HCT116 (cell line): ENCODE measurements around the gene MAPKAP1. TPM values are rescaled to one million over a fixed set of nuclear protein-coding genes. Genes with fewer than 3 reads are reported as not detected.

Experiments
- ATAC-seq: fragments of 200-7000 bp; cut with Tn5 transposase; 2 replicates; pipeline ENCODE4 v1.9.1; 2020; ENCODE audit warnings: mild to moderate bottlenecking, moderate library complexity
- BruUV-seq: library from RNA; stranded (reverse); fragments of 400-500 nt; replicated peaks from 2 replicates; lab custom pipeline; 2021; lab: Mats Ljungman, UMichigan
- CTCF ChIA-PET: fragments of 300-600 bp; sonication (Branson Sonifier 250); formaldehyde crosslinking; loops from one replicate; lab custom pipeline; 2021; ENCODE audit warnings: antibody characterized with exemption; lab: Charles Lee
- POLR2A ChIA-PET: fragments of 300-600, 350-600 bp; sonication (Branson Sonifier 250); formaldehyde crosslinking; loops from one replicate; lab custom pipeline; 2021; ENCODE audit warnings: antibody characterized with exemption; lab: Charles Lee
- RAD21 ChIA-PET, 2 experiments: fragments of 300-600 bp; sonication (Branson Sonifier 250); formaldehyde crosslinking; loops; one replicate each; lab custom pipeline; 2023; ENCODE audit warnings: low total read pairs in 2 of 2; ENCODE audit not compliant: uncharacterized antibody in 2 of 2, unreplicated experiment in 2 of 2, low non-redundant PET in 1 of 2; lab: Charles Lee
- DNase-seq: peaks from one replicate; pipeline ENCODE4 v3.0.0-alpha.2; 2010; ENCODE audit warnings: low read depth, low spot score
- H2AFZ ChIP-seq: fragments of 200-600 bp; shearing (Covaris generic), sonication (generic); 2 replicates; pipeline ENCODE4 v1.6.1; 2017; ENCODE audit warnings: low read depth, mixed run types, mixed read lengths, antibody characterized with exemption, low read length; ENCODE audit not compliant: poor library complexity, severe bottlenecking
- H3K27ac ChIP-seq: 2 replicates; pipeline ENCODE4 v1.5.1; 2012; ENCODE audit warnings: low read depth, low read length
- H3K27me3 ChIP-seq: fragments of 200-600 bp; sonication (generic); 2 replicates; pipeline ENCODE4 v1.6.1; 2016; ENCODE audit warnings: mixed run types, low read length, mixed read lengths; ENCODE audit not compliant: insufficient read depth
- H3K36me3 ChIP-seq, 2 experiments: fragments of 200-500 bp in 1 of 2; fragments of 200-600 bp in 1 of 2; sonication (Bioruptor generic) in 1 of 2; sonication (generic) in 1 of 2; 2 replicates each; pipeline versions ENCODE4 v1.5.1 to v1.6.1; 2014 to 2016; ENCODE audit warnings: low read length in 2 of 2, inconsistent platforms in 1 of 2, mixed read lengths in 1 of 2, mixed run types in 1 of 2; ENCODE audit not compliant: insufficient read depth in 2 of 2, control insufficient read depth in 1 of 2
- H3K4me1 ChIP-seq, 2 experiments: fragments of 200-600 bp in 1 of 2; sonication (generic) in 1 of 2; 2 replicates each; pipeline versions ENCODE4 v1.5.1 to v1.6.1; 2012 to 2017; ENCODE audit warnings: low read length in 2 of 2, inconsistent platforms in 1 of 2, mild to moderate bottlenecking in 1 of 2, mixed read lengths in 1 of 2, mixed run types in 1 of 2, moderate library complexity in 1 of 2; ENCODE audit not compliant: insufficient read depth in 2 of 2, control insufficient read depth in 1 of 2
- H3K4me2 ChIP-seq: fragments of 200-600 bp; sonication (generic); 2 replicates; pipeline ENCODE4 v1.6.1; 2017; ENCODE audit warnings: mixed run types, low read length, mixed read lengths
- H3K4me3 ChIP-seq, 2 experiments: fragments of 200-600 bp in 1 of 2; sonication (generic) in 1 of 2; replicated peaks in 1 of 2; 2 replicates each; pipeline ENCODE4 v1.5.1; 2011 to 2016; ENCODE audit warnings: low read length in 2 of 2, control low read depth in 1 of 2, low read depth in 1 of 2, mild to moderate bottlenecking in 1 of 2, mixed read lengths in 1 of 2, mixed run types in 1 of 2
- H3K79me2 ChIP-seq: fragments of 200-600 bp; sonication (generic); 2 replicates; pipeline ENCODE4 v1.6.1; 2017; ENCODE audit warnings: mild to moderate bottlenecking, mixed run types, low read length, moderate library complexity, mixed read lengths; ENCODE audit not compliant: insufficient read depth
- H3K9ac ChIP-seq: fragments of 200-600 bp; sonication (generic); 2 replicates; pipeline ENCODE4 v1.6.1; 2016; ENCODE audit warnings: low read length, mixed read lengths
- H3K9me2 ChIP-seq: fragments of 200-600 bp; sonication (generic), shearing (Covaris generic); 2 replicates; pipeline ENCODE4 v1.6.1; 2017; ENCODE audit warnings: mixed run types, mild to moderate bottlenecking, moderate library complexity; ENCODE audit not compliant: insufficient read depth
- H3K9me3 ChIP-seq, 2 experiments: fragments of 200-500 bp in 1 of 2; fragments of 200-600 bp in 1 of 2; sonication (Bioruptor generic) in 1 of 2; sonication (generic) in 1 of 2; 2 replicates each; pipeline ENCODE4 v1.6.1; 2014 to 2017; ENCODE audit warnings: low read length in 2 of 2, mixed read lengths in 2 of 2, inconsistent platforms in 1 of 2, low read depth in 1 of 2, mild to moderate bottlenecking in 1 of 2, mixed run types in 1 of 2, moderate library complexity in 1 of 2; ENCODE audit not compliant: control insufficient read depth in 1 of 2, insufficient read depth in 1 of 2
- H4K20me1 ChIP-seq: fragments of 200-600 bp; sonication (generic), shearing (Covaris generic); 2 replicates; pipeline ENCODE4 v1.6.1; 2017; ENCODE audit warnings: mixed run types, mild to moderate bottlenecking, moderate library complexity; ENCODE audit not compliant: insufficient read depth
- CBX3 ChIP-seq: IDR thresholded peaks from 2 replicates; pipeline ENCODE4 v1.6.1; 2012; ENCODE audit warnings: low read depth
- EZH2 ChIP-seq: fragments of 200-600 bp; sonication (generic); IDR thresholded peaks from 2 replicates; pipeline ENCODE4 v1.6.1; 2017; ENCODE audit warnings: antibody characterized with exemption, mixed run types
- FOSL1 ChIP-seq: IDR thresholded peaks from 2 replicates; pipeline ENCODE4 v1.6.1; 2012; ENCODE audit warnings: low read depth
- POLR2AphosphoS5 ChIP-seq: IDR thresholded peaks from 2 replicates; pipeline ENCODE4 v1.6.1; 2011; ENCODE audit warnings: mild to moderate bottlenecking, low read depth, low read length, moderate library complexity
- SRF ChIP-seq: IDR thresholded peaks from 2 replicates; pipeline ENCODE4 v1.6.1; 2012; ENCODE audit warnings: low read depth
- YY1 ChIP-seq: IDR thresholded peaks from 2 replicates; pipeline ENCODE4 v1.6.1; 2011; ENCODE audit warnings: low read length, low read depth, moderate library complexity, mild to moderate bottlenecking; ENCODE audit not compliant: insufficient replicate concordance; ENCODE audit errors: extremely low read depth
- ZFX ChIP-seq: fragments of 450-650 bp; IDR thresholded peaks from 2 replicates; pipeline ENCODE4 v1.6.1; 2017
- intact Hi-C: fragments of 100-400 bp; cut with micrococcal nuclease; formaldehyde crosslinking; loops from 2 replicates; pipeline ENCODE4 v1.10.0; 2022
- total RNA-seq: library from RNA; stranded (reverse); gene quantifications from one replicate; pipeline ENCODE4 v1.2.1, GENCODE V29; 2021; ENCODE audit not compliant: unreplicated experiment
- TF ChIP-seq, protein P1 (sequence below): IDR thresholded peaks from 2 replicates; pipeline ENCODE4 v1.6.1; 2012; ENCODE audit warnings: low read depth

MAPKAP1 gene
- total RNA-seq, 1 experiment from 2014 or later: 72.5 TPM

DNA sequence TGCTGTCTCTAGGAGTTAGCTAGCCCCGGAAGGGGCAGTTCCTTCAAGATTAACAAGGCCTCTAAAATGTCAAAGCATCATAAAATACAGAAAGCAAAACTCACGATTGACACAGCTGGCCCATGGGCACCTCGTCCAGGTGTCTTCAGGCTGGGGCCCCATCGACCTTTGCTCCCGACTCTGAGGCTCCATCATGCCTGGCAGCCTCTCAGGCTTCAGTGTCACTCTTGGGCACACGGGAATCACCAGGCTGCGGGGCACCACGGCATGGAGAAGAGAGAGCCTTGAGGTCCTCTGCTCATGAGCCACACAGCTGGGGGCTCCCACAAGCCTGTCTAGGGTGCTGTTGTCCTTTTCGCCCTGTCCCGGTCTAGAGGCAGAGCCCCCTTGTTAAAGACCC is 284.2 kb downstream of the MAPKAP1 start:
- no peaks in the 10 kb centered on the region for H3K9me3 ChIP-seq
- H3K4me2 ChIP-seq: no peak overlapping the region
- no TSS peak for BruUV-seq
- no peak overlapping the region for H3K4me3 ChIP-seq
- no peak for TF ChIP-seq ZFX
- TF ChIP-seq, protein P1, sequence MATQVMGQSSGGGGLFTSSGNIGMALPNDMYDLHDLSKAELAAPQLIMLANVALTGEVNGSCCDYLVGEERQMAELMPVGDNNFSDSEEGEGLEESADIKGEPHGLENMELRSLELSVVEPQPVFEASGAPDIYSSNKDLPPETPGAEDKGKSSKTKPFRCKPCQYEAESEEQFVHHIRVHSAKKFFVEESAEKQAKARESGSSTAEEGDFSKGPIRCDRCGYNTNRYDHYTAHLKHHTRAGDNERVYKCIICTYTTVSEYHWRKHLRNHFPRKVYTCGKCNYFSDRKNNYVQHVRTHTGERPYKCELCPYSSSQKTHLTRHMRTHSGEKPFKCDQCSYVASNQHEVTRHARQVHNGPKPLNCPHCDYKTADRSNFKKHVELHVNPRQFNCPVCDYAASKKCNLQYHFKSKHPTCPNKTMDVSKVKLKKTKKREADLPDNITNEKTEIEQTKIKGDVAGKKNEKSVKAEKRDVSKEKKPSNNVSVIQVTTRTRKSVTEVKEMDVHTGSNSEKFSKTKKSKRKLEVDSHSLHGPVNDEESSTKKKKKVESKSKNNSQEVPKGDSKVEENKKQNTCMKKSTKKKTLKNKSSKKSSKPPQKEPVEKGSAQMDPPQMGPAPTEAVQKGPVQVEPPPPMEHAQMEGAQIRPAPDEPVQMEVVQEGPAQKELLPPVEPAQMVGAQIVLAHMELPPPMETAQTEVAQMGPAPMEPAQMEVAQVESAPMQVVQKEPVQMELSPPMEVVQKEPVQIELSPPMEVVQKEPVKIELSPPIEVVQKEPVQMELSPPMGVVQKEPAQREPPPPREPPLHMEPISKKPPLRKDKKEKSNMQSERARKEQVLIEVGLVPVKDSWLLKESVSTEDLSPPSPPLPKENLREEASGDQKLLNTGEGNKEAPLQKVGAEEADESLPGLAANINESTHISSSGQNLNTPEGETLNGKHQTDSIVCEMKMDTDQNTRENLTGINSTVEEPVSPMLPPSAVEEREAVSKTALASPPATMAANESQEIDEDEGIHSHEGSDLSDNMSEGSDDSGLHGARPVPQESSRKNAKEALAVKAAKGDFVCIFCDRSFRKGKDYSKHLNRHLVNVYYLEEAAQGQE: no peak
- no peak for TF ChIP-seq YY1
- no peak for TF ChIP-seq EZH2
- no peak for TF ChIP-seq SRF
- TF ChIP-seq CBX3: no peak
- TF ChIP-seq POLR2AphosphoS5: no peak
- TF ChIP-seq FOSL1: no peak
- no peaks in the 10 kb centered on the region for H3K79me2 ChIP-seq
- no peaks in the 10 kb centered on the region for H4K20me1 ChIP-seq
- H3K4me1 ChIP-seq: peaks cover 6 to 25% of the 10 kb centered on the region in 2 experiments; a peak in 3 of 4 replicates
- no peak overlapping the region for H3K27ac ChIP-seq
- POLR2A ChIA-PET: interaction anchor here (0.6 to 2.6 kb wide), 3 partner anchors 9 to 279 kb away, joined by 3 to 12 read pairs (median 4); no protein-coding TSS in a partner anchor
- RAD21 ChIA-PET: no interaction called here
- CTCF ChIA-PET: no interaction called here
- H3K36me3 ChIP-seq: no peaks in the 10 kb centered on the region
- H2AFZ ChIP-seq: no peak overlapping the region
- no peaks in the 10 kb centered on the region for H3K27me3 ChIP-seq
- intact Hi-C loops: no loop called here
- ATAC-seq (no peak), DNase-seq (no peak)
- no peaks in the 10 kb centered on the region for H3K9me2 ChIP-seq
- H3K9ac ChIP-seq: no peak overlapping the region
